ENCODE results near the gene GJA5. TPM values are rescaled to one million over a fixed set of nuclear protein-coding genes. Genes with fewer than 3 reads are reported as not detected.

GJA5 gene
- total RNA-seq, 1 experiment from 2014 or later = 8.7 TPM

GRCh38 chr1:147747966-147748365, 12.4 kb downstream of the GJA5 start:
- Histone ChIP-seq H3K79me2 (ENCODE audit: low read depth) (no peaks in the 10 kb centered on the region), H3K9me2 (ENCODE audit: insufficient read depth) (no peaks in the 10 kb centered on the region), H3K9me3 (ENCODE audit: insufficient read depth, low read depth) (no peaks in the 10 kb centered on the region), H3K36me3 (ENCODE audit: low read depth) (no peaks in the 10 kb centered on the region), H3K4me3 (no peak overlapping the region), H3F3A (ENCODE audit: insufficient read depth, low read depth) (no peaks in the 10 kb centered on the region; the same call in 1 of the 2 replicates), H3K27me3 (ENCODE audit: insufficient read depth, low read depth) (no peaks in the 10 kb centered on the region), H3K4me1 (replicated peaks; ENCODE audit: insufficient read depth) (peaks cover 31% of the 10 kb centered on the region), H3K27ac (no peak overlapping the region), H3K4me2 (no peak overlapping the region), H4K20me1 (ENCODE audit: insufficient read depth) (no peaks in the 10 kb centered on the region), H2AFZ (no peak overlapping the region)
- POLR2A ChIA-PET (ENCODE audit: unreplicated experiment) = no interaction called here
- CTCF ChIA-PET = interaction anchor here (0.6 kb wide), 1 partner anchor 125 kb away, joined by 10 read pairs; no protein-coding TSS in a partner anchor
- intact Hi-C loops (cut with micrococcal nuclease; ENCODE audit: unreplicated experiment) = no loop called here
- no peak for DNase-seq
- TF ChIP-seq EZH2 (IDR thresholded peaks at IDR 0.05; ENCODE audit: low read depth) (no peak), CTCF (conservative IDR thresholded peaks at IDR 0.05) (no peak)
- no TSS peak for BruUV-seq (replicated peaks)

GRCh38 chr1:147745271-147745670, 15.1 kb downstream of the GJA5 start:
- no peaks in the 10 kb centered on the region for H3K36me3 ChIP-seq (ENCODE audit: low read depth)
- no peaks in the 10 kb centered on the region for H3K27me3 ChIP-seq (ENCODE audit: insufficient read depth, low read depth)
- ChIA-PET CTCF (interaction anchor here (0.6 kb wide), 1 partner anchor 29 kb away, joined by 4 read pairs; no protein-coding TSS in a partner anchor), POLR2A (ENCODE audit: unreplicated experiment) (no interaction called here)
- no peaks in the 10 kb centered on the region for H4K20me1 ChIP-seq (ENCODE audit: insufficient read depth)
- no peaks in the 10 kb centered on the region for H3K79me2 ChIP-seq (ENCODE audit: low read depth)
- no peak for DNase-seq
- H3K9me3 ChIP-seq (ENCODE audit: insufficient read depth, low read depth) = no peaks in the 10 kb centered on the region
- no peaks in the 10 kb centered on the region for H3K9me2 ChIP-seq (ENCODE audit: insufficient read depth)
- BruUV-seq (replicated peaks) = no TSS peak
- no peaks in the 10 kb centered on the region; the same call in 1 of the 2 replicates for H3F3A ChIP-seq (ENCODE audit: insufficient read depth, low read depth)
- intact Hi-C loops (cut with micrococcal nuclease; ENCODE audit: unreplicated experiment) = no loop called here
- H2AFZ ChIP-seq = no peak overlapping the region
- no peak overlapping the region for H3K27ac ChIP-seq
- H3K4me2 ChIP-seq = no peak overlapping the region
- no peak for TF ChIP-seq EZH2 (IDR thresholded peaks at IDR 0.05; ENCODE audit: low read depth)
- TF ChIP-seq CTCF (conservative IDR thresholded peaks at IDR 0.05) = no peak
- peaks cover 22% of the 10 kb centered on the region for H3K4me1 ChIP-seq (replicated peaks; ENCODE audit: insufficient read depth)
- no peak overlapping the region for H3K4me3 ChIP-seq

GRCh38 chr1:147741065-147741464, 19.3 kb downstream of the GJA5 start:
- H3K79me2 ChIP-seq (ENCODE audit: low read depth) = no peaks in the 10 kb centered on the region
- no peaks in the 10 kb centered on the region for H3F3A ChIP-seq (ENCODE audit: insufficient read depth, low read depth)
- no peak overlapping the region for H3K4me2 ChIP-seq
- POLR2A ChIA-PET (ENCODE audit: unreplicated experiment) = no interaction called here
- intact Hi-C loops (cut with micrococcal nuclease; ENCODE audit: unreplicated experiment) = no loop called here
- no peaks in the 10 kb centered on the region for H3K4me1 ChIP-seq (replicated peaks; ENCODE audit: insufficient read depth)
- H3K4me3 ChIP-seq = no peak overlapping the region
- H2AFZ ChIP-seq = no peak overlapping the region
- TF ChIP-seq EZH2 (IDR thresholded peaks at IDR 0.05; ENCODE audit: low read depth) (no peak), CTCF (conservative IDR thresholded peaks at IDR 0.05) (no peak)
- H3K27me3 ChIP-seq (ENCODE audit: insufficient read depth, low read depth) = no peaks in the 10 kb centered on the region
- H3K27ac ChIP-seq = no peak overlapping the region
- no peaks in the 10 kb centered on the region for H3K36me3 ChIP-seq (ENCODE audit: low read depth)
- CTCF ChIA-PET = no interaction called here
- H3K9me2 ChIP-seq (ENCODE audit: insufficient read depth) = no peaks in the 10 kb centered on the region
- H3K9me3 ChIP-seq (ENCODE audit: insufficient read depth, low read depth) = no peaks in the 10 kb centered on the region
- no peak for DNase-seq
- H4K20me1 ChIP-seq (ENCODE audit: insufficient read depth) = no peaks in the 10 kb centered on the region
- no TSS peak for BruUV-seq (replicated peaks)

Data from PC-9 (cell line).